Fibroblast of peridontal ligament (primary cell): Measurements from ENCODE around the gene NANOGP8.

Experiments used
- DNase-seq: peaks from one replicate; pipeline ENCODE4 v3.0.0-alpha.2; 2010; ENCODE audit errors: extremely low read depth

Gene NANOGP8

DNA sequence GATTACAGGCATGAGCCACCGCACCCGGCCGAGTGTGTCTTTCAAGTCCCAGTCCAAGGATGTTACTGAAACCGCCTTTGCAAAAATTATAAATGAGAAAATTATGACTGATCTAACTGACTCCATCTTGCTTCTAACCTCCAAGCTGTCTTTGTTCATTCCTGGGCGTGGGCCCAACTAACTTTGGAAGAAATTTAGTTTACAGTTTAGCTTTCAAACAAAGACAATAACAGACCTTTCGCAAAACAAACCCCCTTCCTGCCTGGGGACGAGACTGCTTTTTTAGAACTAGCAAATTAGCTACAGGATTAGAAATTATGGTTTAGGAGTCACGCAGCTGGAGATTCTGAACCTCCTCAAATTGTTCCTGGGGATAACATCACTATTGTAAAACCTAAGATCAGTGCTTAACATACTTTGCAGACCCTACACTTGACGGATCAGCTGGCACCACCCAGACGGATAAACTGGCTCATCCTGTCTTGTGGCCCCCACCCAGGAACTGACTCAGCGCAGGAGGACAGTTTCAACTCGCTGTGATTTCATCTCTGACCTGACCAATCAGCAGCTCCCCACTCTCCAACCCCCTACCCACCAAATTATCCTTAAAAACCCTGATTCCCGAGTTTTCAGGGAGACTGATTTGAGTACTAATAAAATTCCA lies 23.8 kb downstream of the NANOGP8 start:
- peak; percentile 46 for DNase-seq

DNA sequence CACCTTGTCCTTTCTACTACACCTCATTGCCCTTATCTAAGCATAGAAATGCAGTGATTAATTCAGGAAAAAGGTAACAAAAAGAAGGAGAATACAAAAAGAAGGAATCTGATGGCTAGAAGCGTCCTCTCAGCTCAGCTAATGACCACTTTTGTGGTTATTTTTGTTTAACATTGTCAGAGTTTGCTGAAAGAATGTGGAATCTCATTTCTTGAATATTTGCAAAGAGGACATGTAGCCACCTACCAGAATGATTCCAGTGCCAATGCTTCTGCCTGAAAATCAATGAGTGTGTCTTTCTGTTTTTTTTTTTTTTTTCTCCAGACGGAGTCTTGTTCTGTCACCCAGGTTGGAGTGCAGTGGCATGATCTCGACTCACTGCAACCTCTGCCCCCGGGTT lies 24.5 kb downstream of the NANOGP8 start:
- no peak for DNase-seq

- no peak for DNase-seq
These were observed 26.5 kb downstream of the NANOGP8 start for GRCh38 chr15:35058534-35059054.

DNA sequence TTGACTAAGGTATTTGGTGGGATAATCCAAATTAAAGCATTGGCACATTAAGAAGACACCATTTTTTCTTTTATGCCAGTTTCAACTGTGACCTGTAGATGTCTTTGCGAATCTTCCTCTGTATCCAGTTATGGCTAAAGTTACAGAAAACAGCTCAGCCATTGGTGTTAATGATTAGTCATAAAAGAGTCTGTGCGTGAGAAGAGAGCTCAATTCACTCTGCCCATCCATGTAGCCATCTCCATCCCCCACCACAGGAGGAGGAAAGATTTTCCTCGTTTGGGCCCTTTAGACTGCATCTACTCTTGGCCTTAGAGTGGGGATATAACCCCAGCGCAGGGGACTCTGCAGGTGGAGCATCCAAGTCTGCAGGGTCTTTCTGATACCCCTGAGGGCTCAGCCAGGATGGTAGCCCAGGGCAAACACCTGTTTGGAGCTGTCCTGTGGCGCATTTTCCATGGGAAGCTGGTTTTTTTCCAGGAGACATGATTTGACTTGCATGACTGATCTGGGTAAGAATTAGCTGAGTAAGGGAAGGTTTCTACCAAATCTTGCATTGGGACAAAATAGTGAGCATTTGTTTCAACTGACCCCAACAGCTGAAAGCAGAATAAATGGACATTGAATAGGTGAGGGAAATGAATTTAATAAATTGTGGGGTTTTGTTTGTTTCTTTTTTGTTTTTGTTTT lies 29.5 kb downstream of the NANOGP8 start:
- no peak for DNase-seq

GRCh38 chr15:35054380-35054779 lies 30.7 kb downstream of the NANOGP8 start:
- no peak for DNase-seq

- DNase-seq = no peak
These were observed 37.1 kb downstream of the NANOGP8 start for GRCh38 chr15:35047996-35048395.

DNA sequence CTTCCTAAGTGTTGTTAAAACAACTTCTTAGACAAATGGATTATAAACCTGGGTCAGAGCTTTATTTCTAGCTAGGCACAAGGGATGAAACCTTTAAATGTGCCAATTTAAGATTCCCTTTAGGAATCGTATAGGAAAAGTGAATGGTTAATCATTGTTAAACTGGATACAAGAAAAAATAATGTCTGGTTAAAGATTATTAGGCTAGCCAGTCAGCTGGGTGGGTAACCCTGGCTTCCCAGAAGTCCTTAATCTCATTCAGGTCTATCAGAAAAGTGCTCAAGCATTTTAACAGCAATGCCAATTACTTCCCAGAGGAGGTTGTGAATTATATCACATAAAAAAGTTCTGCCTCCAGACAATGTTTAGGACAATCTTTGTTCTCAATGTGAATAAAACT lies 37.6 kb downstream of the NANOGP8 start:
- DNase-seq = no peak

- DNase-seq = peak; percentile 42
These were observed 41.6 kb downstream of the NANOGP8 start for GRCh38 chr15:35043373-35044095.

GRCh38 chr15:35040339-35041255 lies 44.5 kb downstream of the NANOGP8 start:
- DNase-seq = no peak

GRCh38 chr15:35038626-35039451 lies 46.3 kb downstream of the NANOGP8 start:
- DNase-seq = peak; percentile 81
